GM23338 (cell line): ENCODE data around the gene ARHGEF28. TPM values are rescaled to one million over a fixed set of nuclear protein-coding genes. Genes with fewer than 3 reads are reported as not detected.

Experiments used
- ATAC-seq: fragments of 200-7000 bp; cut with Tn5 transposase; 3 replicates; pipeline ENCODE4 v1.9.1; 2020
- DNase-seq: peaks from one replicate; pipeline ENCODE4 v3.0.0-alpha.2; 2015; ENCODE audit warnings: low spot score
- H2AFZ ChIP-seq: fragments of 200-600 bp; sonication (generic); 2 replicates; pipeline ENCODE4 v1.8.0; 2016; ENCODE audit warnings: antibody characterized with exemption, mild to moderate bottlenecking, moderate library complexity
- H3F3A ChIP-seq: fragments of 200-600 bp; sonication (generic); replicated peaks from 2 replicates; pipeline ENCODE4 v1.8.0; 2017; ENCODE audit warnings: antibody characterized with exemption, mixed run types, low read depth
- H3K27ac ChIP-seq: fragments of 200-600 bp; sonication (generic); 2 replicates; pipeline ENCODE4 v1.6.1; 2016; ENCODE audit warnings: low read depth
- H3K27me3 ChIP-seq: fragments of 200-600 bp; sonication (generic); 2 replicates; pipeline ENCODE4 v1.8.0; 2016; ENCODE audit warnings: mild to moderate bottlenecking, mixed run types, moderate library complexity; ENCODE audit not compliant: insufficient read depth
- H3K36me3 ChIP-seq: fragments of 200-600 bp; sonication (generic); 2 replicates; pipeline ENCODE4 v1.8.0; 2016; ENCODE audit warnings: mild to moderate bottlenecking; ENCODE audit not compliant: insufficient read depth
- H3K4me1 ChIP-seq: fragments of 200-600 bp; sonication (generic); 2 replicates; pipeline ENCODE4 v1.8.0; 2016; ENCODE audit warnings: mild to moderate bottlenecking, moderate library complexity; ENCODE audit not compliant: insufficient read depth
- H3K4me2 ChIP-seq: fragments of 200-600 bp; sonication (generic); 2 replicates; pipeline ENCODE4 v1.7.1; 2017; ENCODE audit warnings: mixed run types
- H3K4me3 ChIP-seq: fragments of 200-600 bp; sonication (generic); 2 replicates; pipeline ENCODE4 v1.6.1; 2016; ENCODE audit warnings: mixed run types
- H3K79me2 ChIP-seq: fragments of 200-600 bp; sonication (generic); replicated peaks from 2 replicates; pipeline ENCODE4 v1.8.0; 2017; ENCODE audit warnings: mild to moderate bottlenecking; ENCODE audit not compliant: insufficient read depth
- H3K9me2 ChIP-seq: fragments of 200-600 bp; sonication (generic); 2 replicates; pipeline ENCODE4 v1.8.0; 2017; ENCODE audit not compliant: insufficient read depth
- H4K20me1 ChIP-seq: fragments of 200-600 bp; sonication (generic); replicated peaks from 2 replicates; pipeline ENCODE4 v1.8.0; 2017; ENCODE audit warnings: mild to moderate bottlenecking; ENCODE audit not compliant: insufficient read depth
- H3K27ac Mint-ChIP-seq: 2 replicates; pipeline ENCODE4 v1.8.0; 2020; ENCODE audit warnings: inconsistent platforms, mild to moderate bottlenecking, moderate library complexity, mixed read lengths
- H3K27me3 Mint-ChIP-seq: 3 replicates; pipeline ENCODE4 v1.8.0; 2022; ENCODE audit warnings: low read depth, mild to moderate bottlenecking, moderate library complexity, mixed read lengths, inconsistent platforms; ENCODE audit not compliant: insufficient read depth, poor library complexity
- H3K36me3 Mint-ChIP-seq: 3 replicates; pipeline ENCODE4 v1.8.0; 2021; ENCODE audit warnings: low read depth, mild to moderate bottlenecking, inconsistent platforms, moderate library complexity, mixed read lengths
- H3K4me1 Mint-ChIP-seq: 3 replicates; pipeline ENCODE4 v1.8.0; 2020; ENCODE audit warnings: mild to moderate bottlenecking, inconsistent platforms, mixed read lengths
- H3K4me3 Mint-ChIP-seq: 3 replicates; pipeline ENCODE4 v1.8.0; 2021; ENCODE audit warnings: moderate library complexity, mild to moderate bottlenecking, inconsistent platforms, mixed read lengths
- H3K9me3 Mint-ChIP-seq: 3 replicates; pipeline ENCODE4 v1.8.0; 2020; ENCODE audit warnings: moderate library complexity, mild to moderate bottlenecking, inconsistent platforms, mixed read lengths
- CREB1 ChIP-seq: fragments of 250-450 bp; sonication (Bioruptor Pico); IDR thresholded peaks from 2 replicates; pipeline ENCODE4 v1.5.0; 2020; ENCODE audit warnings: low read depth, mild to moderate bottlenecking, moderate library complexity
- EZH2 ChIP-seq: fragments of 200-600 bp; sonication (generic); IDR thresholded peaks from one replicate; pipeline ENCODE4 v1.8.0; 2017; ENCODE audit warnings: antibody characterized with exemption, mild to moderate bottlenecking, low read depth; ENCODE audit not compliant: unreplicated experiment
- EZH2phosphoT487 ChIP-seq: fragments of 200-600 bp; sonication (generic); IDR thresholded peaks from one replicate; pipeline ENCODE4 v1.8.1; 2018; ENCODE audit warnings: antibody characterized with exemption; ENCODE audit not compliant: unreplicated experiment
- JUNB ChIP-seq: IDR thresholded peaks from one replicate; pipeline ENCODE4 v1.6.1; 2016; ENCODE audit warnings: antibody characterized with exemption; ENCODE audit not compliant: unreplicated experiment
- NANOG ChIP-seq: IDR thresholded peaks from 2 replicates; pipeline ENCODE4 v1.6.1; 2016; ENCODE audit warnings: antibody characterized with exemption, borderline replicate concordance
- POLR2AphosphoS5 ChIP-seq: IDR thresholded peaks from 2 replicates; pipeline ENCODE4 v1.6.1; 2016; ENCODE audit warnings: antibody characterized with exemption, low read depth
- STAT1 ChIP-seq: IDR thresholded peaks from one replicate; pipeline ENCODE4 v1.6.1; 2016; ENCODE audit warnings: antibody characterized with exemption; ENCODE audit not compliant: unreplicated experiment
- ZNF114 ChIP-seq: fragments of 250-450 bp; sonication (Bioruptor Pico); IDR thresholded peaks from 2 replicates; pipeline ENCODE4 v1.5.0; 2020; ENCODE audit warnings: mild to moderate bottlenecking, moderate library complexity
- ZNF331 ChIP-seq: fragments of 250-450 bp; sonication (Bioruptor Pico); IDR thresholded peaks from 2 replicates; pipeline ENCODE4 v1.5.0; 2020; ENCODE audit warnings: low read depth, mild to moderate bottlenecking, moderate library complexity
- polyA plus RNA-seq: library from polyadenylated mRNA; unstranded; fragments of >200 nt; fragmentation: Nextera tagmentation; extraction: Ambion mirVana; gene quantifications from 2 replicates; pipeline ENCODE4 v1.2.1, GENCODE V29; 2016
- total RNA-seq: library from RNA; depleted of rRNA; stranded (reverse); fragments of >200 nt; shearing (Covaris generic); gene quantifications from 2 replicates; pipeline ENCODE4 v1.2.3, GENCODE V29; 2014
- TF ChIP-seq, protein P1 (sequence below), 2 experiments: fragments of 200-600 bp in 1 of 2; sonication (generic) in 1 of 2; conservative IDR thresholded peaks; 2 replicates each; pipeline versions ENCODE4 v1.5.1 to v1.6.1; 2016 to 2017; ENCODE audit warnings: antibody characterized with exemption in 2 of 2, low read depth in 2 of 2, mild to moderate bottlenecking in 2 of 2, moderate library complexity in 1 of 2
- TF ChIP-seq, protein P2 (sequence below): IDR thresholded peaks from one replicate; pipeline ENCODE4 v1.6.1; 2018; ENCODE audit warnings: antibody characterized with exemption; ENCODE audit not compliant: unreplicated experiment
- TF ChIP-seq, protein P3 (sequence below): IDR thresholded peaks from 2 replicates; pipeline ENCODE4 v1.6.1; 2016; ENCODE audit warnings: antibody characterized with exemption
- TF ChIP-seq, protein P4 (sequence below): fragments of 250-450 bp; sonication (Bioruptor Pico); IDR thresholded peaks from 2 replicates; pipeline ENCODE4 v1.5.0; 2020; ENCODE audit warnings: mild to moderate bottlenecking, moderate library complexity

Gene ARHGEF28
- total and polyA plus RNA-seq, 2 experiments from 2014 or later: 0.39 to 1.0 TPM

DNA sequence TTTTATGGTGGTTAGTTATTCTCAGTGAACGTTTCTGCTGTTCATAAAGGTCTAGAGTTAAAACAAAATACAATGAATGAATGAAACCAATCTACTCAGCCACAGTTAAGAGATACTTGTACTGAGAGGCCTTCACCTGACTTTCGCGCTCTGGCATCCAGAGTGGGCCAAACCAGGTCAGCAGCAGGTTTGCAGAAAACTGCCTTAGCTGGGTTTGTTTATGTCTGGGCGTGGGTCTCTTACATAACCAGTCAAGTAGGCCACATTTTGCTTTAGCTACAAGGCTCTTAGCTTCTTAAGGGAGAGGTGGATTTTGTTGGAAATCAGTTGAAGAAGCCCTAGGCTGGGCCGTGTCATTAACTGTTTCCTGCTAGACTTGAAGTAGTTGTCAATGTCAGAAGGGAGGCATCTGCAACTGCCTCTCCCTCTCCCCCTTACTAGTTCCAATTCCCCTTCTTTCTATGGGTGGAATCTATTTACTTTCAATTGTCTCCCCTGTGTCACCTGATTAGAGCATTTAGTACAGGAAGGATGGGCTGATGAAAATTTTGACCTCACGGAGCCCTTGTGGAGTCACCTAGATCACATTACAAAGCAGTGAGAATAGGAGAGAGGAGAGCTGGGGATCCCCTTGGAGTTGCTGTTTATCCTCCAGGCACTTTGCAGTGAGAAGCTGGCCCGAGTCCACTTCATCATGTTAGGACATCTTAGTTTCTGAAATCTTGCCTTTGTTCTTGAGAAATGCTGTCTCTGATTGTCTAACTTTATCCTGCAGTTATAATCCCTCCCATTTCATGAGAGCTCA, 200.5 kb downstream of the ARHGEF28 start:
- Histone ChIP-seq H3K27ac (no peak overlapping the region), H3K79me2 (no peaks in the 10 kb centered on the region), H3K36me3 (no peaks in the 10 kb centered on the region), H3K4me2 (no peak overlapping the region), H3K9me2 (peaks cover 7% of the 10 kb centered on the region), H4K20me1 (no peaks in the 10 kb centered on the region), H2AFZ (peak overlapping the region; percentile 29; the same call in 1 of the 2 replicates), H3K27me3 (no peaks in the 10 kb centered on the region), H3K4me3 (no peak overlapping the region), H3K4me1 (no peaks in the 10 kb centered on the region), H3F3A (no peaks in the 10 kb centered on the region)
- no peak for TF ChIP-seq EZH2
- TF ChIP-seq, protein P1, sequence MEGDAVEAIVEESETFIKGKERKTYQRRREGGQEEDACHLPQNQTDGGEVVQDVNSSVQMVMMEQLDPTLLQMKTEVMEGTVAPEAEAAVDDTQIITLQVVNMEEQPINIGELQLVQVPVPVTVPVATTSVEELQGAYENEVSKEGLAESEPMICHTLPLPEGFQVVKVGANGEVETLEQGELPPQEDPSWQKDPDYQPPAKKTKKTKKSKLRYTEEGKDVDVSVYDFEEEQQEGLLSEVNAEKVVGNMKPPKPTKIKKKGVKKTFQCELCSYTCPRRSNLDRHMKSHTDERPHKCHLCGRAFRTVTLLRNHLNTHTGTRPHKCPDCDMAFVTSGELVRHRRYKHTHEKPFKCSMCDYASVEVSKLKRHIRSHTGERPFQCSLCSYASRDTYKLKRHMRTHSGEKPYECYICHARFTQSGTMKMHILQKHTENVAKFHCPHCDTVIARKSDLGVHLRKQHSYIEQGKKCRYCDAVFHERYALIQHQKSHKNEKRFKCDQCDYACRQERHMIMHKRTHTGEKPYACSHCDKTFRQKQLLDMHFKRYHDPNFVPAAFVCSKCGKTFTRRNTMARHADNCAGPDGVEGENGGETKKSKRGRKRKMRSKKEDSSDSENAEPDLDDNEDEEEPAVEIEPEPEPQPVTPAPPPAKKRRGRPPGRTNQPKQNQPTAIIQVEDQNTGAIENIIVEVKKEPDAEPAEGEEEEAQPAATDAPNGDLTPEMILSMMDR (conservative IDR thresholded peaks at IDR 0.05; ENCODE audit: low read depth in 2 of 2): no peak
- no peak for TF ChIP-seq ZNF114 (CRISPR knock-in tag)
- TF ChIP-seq, protein P2, sequence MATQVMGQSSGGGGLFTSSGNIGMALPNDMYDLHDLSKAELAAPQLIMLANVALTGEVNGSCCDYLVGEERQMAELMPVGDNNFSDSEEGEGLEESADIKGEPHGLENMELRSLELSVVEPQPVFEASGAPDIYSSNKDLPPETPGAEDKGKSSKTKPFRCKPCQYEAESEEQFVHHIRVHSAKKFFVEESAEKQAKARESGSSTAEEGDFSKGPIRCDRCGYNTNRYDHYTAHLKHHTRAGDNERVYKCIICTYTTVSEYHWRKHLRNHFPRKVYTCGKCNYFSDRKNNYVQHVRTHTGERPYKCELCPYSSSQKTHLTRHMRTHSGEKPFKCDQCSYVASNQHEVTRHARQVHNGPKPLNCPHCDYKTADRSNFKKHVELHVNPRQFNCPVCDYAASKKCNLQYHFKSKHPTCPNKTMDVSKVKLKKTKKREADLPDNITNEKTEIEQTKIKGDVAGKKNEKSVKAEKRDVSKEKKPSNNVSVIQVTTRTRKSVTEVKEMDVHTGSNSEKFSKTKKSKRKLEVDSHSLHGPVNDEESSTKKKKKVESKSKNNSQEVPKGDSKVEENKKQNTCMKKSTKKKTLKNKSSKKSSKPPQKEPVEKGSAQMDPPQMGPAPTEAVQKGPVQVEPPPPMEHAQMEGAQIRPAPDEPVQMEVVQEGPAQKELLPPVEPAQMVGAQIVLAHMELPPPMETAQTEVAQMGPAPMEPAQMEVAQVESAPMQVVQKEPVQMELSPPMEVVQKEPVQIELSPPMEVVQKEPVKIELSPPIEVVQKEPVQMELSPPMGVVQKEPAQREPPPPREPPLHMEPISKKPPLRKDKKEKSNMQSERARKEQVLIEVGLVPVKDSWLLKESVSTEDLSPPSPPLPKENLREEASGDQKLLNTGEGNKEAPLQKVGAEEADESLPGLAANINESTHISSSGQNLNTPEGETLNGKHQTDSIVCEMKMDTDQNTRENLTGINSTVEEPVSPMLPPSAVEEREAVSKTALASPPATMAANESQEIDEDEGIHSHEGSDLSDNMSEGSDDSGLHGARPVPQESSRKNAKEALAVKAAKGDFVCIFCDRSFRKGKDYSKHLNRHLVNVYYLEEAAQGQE: no peak
- TF ChIP-seq, protein P3, sequence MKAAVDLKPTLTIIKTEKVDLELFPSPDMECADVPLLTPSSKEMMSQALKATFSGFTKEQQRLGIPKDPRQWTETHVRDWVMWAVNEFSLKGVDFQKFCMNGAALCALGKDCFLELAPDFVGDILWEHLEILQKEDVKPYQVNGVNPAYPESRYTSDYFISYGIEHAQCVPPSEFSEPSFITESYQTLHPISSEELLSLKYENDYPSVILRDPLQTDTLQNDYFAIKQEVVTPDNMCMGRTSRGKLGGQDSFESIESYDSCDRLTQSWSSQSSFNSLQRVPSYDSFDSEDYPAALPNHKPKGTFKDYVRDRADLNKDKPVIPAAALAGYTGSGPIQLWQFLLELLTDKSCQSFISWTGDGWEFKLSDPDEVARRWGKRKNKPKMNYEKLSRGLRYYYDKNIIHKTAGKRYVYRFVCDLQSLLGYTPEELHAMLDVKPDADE: no peak
- TF ChIP-seq EZH2phosphoT487: no peak
- no peak for TF ChIP-seq POLR2AphosphoS5
- TF ChIP-seq NANOG: no peak
- TF ChIP-seq CREB1 (CRISPR knock-in tag): no peak
- TF ChIP-seq, protein P4, sequence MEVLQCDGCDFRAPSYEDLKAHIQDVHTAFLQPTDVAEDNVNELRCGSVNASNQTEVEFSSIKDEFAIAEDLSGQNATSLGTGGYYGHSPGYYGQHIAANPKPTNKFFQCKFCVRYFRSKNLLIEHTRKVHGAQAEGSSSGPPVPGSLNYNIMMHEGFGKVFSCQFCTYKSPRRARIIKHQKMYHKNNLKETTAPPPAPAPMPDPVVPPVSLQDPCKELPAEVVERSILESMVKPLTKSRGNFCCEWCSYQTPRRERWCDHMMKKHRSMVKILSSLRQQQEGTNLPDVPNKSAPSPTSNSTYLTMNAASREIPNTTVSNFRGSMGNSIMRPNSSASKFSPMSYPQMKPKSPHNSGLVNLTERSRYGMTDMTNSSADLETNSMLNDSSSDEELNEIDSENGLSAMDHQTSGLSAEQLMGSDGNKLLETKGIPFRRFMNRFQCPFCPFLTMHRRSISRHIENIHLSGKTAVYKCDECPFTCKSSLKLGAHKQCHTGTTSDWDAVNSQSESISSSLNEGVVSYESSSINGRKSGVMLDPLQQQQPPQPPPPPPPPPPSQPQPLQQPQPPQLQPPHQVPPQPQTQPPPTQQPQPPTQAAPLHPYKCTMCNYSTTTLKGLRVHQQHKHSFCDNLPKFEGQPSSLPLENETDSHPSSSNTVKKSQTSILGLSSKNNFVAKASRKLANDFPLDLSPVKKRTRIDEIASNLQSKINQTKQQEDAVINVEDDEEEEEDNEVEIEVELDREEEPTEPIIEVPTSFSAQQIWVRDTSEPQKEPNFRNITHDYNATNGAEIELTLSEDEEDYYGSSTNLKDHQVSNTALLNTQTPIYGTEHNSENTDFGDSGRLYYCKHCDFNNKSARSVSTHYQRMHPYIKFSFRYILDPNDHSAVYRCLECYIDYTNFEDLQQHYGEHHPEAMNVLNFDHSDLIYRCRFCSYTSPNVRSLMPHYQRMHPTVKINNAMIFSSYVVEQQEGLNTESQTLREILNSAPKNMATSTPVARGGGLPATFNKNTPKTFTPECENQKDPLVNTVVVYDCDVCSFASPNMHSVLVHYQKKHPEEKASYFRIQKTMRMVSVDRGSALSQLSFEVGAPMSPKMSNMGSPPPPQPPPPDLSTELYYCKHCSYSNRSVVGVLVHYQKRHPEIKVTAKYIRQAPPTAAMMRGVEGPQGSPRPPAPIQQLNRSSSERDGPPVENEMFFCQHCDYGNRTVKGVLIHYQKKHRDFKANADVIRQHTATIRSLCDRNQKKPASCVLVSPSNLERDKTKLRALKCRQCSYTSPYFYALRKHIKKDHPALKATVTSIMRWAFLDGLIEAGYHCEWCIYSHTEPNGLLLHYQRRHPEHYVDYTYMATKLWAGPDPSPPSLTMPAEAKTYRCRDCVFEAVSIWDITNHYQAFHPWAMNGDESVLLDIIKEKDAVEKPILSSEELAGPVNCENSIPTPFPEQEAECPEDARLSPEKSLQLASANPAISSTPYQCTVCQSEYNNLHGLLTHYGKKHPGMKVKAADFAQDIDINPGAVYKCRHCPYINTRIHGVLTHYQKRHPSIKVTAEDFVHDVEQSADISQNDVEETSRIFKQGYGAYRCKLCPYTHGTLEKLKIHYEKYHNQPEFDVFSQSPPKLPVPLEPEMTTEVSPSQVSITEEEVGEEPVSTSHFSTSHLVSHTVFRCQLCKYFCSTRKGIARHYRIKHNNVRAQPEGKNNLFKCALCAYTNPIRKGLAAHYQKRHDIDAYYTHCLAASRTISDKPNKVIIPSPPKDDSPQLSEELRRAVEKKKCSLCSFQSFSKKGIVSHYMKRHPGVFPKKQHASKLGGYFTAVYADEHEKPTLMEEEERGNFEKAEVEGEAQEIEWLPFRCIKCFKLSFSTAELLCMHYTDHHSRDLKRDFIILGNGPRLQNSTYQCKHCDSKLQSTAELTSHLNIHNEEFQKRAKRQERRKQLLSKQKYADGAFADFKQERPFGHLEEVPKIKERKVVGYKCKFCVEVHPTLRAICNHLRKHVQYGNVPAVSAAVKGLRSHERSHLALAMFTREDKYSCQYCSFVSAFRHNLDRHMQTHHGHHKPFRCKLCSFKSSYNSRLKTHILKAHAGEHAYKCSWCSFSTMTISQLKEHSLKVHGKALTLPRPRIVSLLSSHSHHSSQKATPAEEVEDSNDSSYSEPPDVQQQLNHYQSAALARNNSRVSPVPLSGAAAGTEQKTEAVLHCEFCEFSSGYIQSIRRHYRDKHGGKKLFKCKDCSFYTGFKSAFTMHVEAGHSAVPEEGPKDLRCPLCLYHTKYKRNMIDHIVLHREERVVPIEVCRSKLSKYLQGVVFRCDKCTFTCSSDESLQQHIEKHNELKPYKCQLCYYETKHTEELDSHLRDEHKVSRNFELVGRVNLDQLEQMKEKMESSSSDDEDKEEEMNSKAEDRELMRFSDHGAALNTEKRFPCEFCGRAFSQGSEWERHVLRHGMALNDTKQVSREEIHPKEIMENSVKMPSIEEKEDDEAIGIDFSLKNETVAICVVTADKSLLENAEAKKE (CRISPR knock-in tag): no peak
- no peak for TF ChIP-seq JUNB
- TF ChIP-seq STAT1: no peak
- no peak for TF ChIP-seq ZNF331 (CRISPR knock-in tag)
- peak; percentile 20 for DNase-seq
- Mint-ChIP-seq H3K4me3 (no peak overlapping the region), H3K27ac (no peak overlapping the region), H3K36me3 (no peaks in the 10 kb centered on the region), H3K27me3 (no peaks in the 10 kb centered on the region), H3K9me3 (no peaks in the 10 kb centered on the region), H3K4me1 (no peaks in the 10 kb centered on the region)
- peak; percentile 83 for ATAC-seq
